Dendritic cell treated with granulocyte-macrophage colony-stimulating factor and Interleukin-4, amounts not matched to agents 40 ng/mL and 50 ng/mL, for 4 days (primary cell): ENCODE measurements around the gene FBXO17.

Experiments used
- H3K27ac Mint-ChIP-seq: one replicate; pipeline ENCODE4 v1.8.0; 2022; ENCODE audit warnings: mild to moderate bottlenecking, mixed read lengths
- H3K27me3 Mint-ChIP-seq: one replicate; pipeline ENCODE4 v1.8.0; 2022; ENCODE audit warnings: mild to moderate bottlenecking, mixed read lengths
- H3K36me3 Mint-ChIP-seq: one replicate; pipeline ENCODE4 v1.8.0; 2022; ENCODE audit warnings: low read depth, mixed read lengths
- H3K4me1 Mint-ChIP-seq: one replicate; pipeline ENCODE4 v1.8.0; 2022; ENCODE audit warnings: low read depth, mixed read lengths
- H3K4me3 Mint-ChIP-seq: one replicate; pipeline ENCODE4 v1.8.0; 2022; ENCODE audit warnings: mild to moderate bottlenecking, moderate library complexity, mixed read lengths
- H3K9me3 Mint-ChIP-seq: one replicate; pipeline ENCODE4 v1.8.0; 2022; ENCODE audit warnings: mixed read lengths
- intact Hi-C: fragments of 100-400 bp; cut with micrococcal nuclease; formaldehyde crosslinking; loops from one replicate; pipeline ENCODE4 v1.15.0; 2022

FBXO17 gene

GRCh38 chr19:38891771-38892170 is 83.8 kb downstream of the FBXO17 start:
- H3K4me1 Mint-ChIP-seq: peaks cover 5% of the 10 kb centered on the region
- peaks cover 91% of the 10 kb centered on the region for H3K36me3 Mint-ChIP-seq
- no peak overlapping the region for H3K4me3 Mint-ChIP-seq
- H3K27me3 Mint-ChIP-seq: no peaks in the 10 kb centered on the region
- intact Hi-C loops: no loop called here
- no peaks in the 10 kb centered on the region for H3K9me3 Mint-ChIP-seq
- H3K27ac Mint-ChIP-seq: peak overlapping the region; percentile 55
